GM12865 (cell line): ENCODE results near the gene KLF7.

Source experiments
- DNase-seq: peaks from one replicate; pipeline ENCODE4 v3.0.0; 2010; ENCODE audit warnings: low read depth
- H3K4me3 ChIP-seq: 2 replicates; pipeline ENCODE4 v1.5.1; 2011; ENCODE audit warnings: mild to moderate bottlenecking, low read depth, low read length, control low read depth
- TF ChIP-seq, protein P1 (sequence below): IDR thresholded peaks from 2 replicates; pipeline ENCODE4 v1.5.1; 2011; ENCODE audit warnings: low read length, control low read depth, low read depth, inconsistent platforms; ENCODE audit not compliant: insufficient read depth; ENCODE audit errors: missing control alignments

Gene KLF7

DNA sequence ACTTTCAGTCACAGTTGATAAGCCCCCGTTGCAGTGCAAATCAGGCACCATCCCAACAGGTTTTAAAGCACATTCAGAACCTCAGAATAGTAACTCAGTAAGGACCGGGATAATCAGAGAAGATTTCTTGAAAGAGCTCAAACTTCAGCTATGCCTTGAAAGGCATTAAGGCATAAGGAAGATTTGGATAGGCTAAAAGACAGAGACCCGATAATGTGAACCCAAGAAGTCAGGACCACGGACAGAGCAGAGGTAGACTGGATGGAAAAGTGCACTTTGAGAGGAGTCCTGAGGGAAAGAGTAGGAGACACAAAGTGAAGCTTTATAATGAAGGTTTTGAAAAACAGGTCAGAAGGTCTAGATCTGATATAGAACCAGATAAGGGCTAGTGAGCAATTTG lies 36.9 kb upstream of the KLF7 start:
- no peak for DNase-seq
- no peak overlapping the region for H3K4me3 ChIP-seq
- TF ChIP-seq, protein P1, sequence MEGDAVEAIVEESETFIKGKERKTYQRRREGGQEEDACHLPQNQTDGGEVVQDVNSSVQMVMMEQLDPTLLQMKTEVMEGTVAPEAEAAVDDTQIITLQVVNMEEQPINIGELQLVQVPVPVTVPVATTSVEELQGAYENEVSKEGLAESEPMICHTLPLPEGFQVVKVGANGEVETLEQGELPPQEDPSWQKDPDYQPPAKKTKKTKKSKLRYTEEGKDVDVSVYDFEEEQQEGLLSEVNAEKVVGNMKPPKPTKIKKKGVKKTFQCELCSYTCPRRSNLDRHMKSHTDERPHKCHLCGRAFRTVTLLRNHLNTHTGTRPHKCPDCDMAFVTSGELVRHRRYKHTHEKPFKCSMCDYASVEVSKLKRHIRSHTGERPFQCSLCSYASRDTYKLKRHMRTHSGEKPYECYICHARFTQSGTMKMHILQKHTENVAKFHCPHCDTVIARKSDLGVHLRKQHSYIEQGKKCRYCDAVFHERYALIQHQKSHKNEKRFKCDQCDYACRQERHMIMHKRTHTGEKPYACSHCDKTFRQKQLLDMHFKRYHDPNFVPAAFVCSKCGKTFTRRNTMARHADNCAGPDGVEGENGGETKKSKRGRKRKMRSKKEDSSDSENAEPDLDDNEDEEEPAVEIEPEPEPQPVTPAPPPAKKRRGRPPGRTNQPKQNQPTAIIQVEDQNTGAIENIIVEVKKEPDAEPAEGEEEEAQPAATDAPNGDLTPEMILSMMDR: no peak

DNA sequence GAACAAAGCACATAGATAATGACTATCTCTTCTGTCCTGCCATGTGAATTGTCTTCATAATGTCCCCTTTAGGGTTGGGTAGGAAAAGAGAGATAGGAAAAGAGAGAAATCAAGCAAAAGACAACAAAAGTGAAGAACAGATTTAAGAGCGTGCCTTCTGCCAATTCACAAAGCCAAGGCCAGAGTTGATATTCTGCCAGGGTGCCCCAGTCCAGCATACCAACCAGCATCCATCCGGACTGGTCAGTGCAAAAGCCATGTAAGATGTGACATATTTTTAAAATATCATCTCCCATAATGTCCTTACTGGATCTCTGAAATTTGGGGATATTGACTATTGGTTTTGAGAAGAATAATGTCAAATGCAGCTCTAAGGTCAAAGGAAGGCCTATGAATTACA lies 35.7 kb upstream of the KLF7 start:
- TF ChIP-seq, protein P1: no peak
- no peak overlapping the region for H3K4me3 ChIP-seq
- no peak for DNase-seq

DNA sequence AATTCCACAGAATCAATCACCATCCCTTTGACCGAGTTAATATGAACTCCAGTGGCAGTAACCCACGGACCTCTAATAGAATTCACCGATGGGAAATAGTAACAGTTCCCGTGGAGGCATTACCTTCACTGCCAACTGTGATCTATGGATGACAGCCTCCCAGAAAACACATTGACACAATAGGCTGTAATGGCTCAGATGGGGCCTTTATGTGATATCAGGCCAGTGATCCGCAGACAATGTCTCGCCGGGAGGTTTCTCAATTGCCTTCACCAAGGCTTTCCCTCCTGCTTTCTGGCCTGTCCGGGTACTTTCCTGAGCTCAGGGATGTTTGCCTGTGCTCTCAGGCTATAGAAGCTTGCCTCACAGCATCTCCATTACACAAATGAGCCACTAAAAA lies 34.4 kb upstream of the KLF7 start:
- no peak for DNase-seq

DNA sequence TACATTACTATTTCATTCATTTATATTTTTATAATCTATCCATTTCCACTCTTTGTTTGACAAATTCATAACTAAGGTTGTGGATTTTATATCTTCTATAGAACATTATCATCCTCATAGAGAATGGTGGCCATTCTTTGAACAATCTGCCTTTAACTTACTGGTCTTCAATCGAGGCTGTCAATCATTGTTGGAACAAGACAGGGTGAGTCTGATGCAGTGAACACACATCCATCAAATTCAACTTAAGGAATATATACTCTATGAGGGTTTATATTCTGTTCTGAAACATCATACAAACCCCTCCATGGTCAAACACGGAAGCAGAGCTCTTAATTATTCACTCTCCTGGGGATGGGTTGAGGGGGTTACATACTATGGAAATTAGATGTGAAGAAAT lies 28.3 kb upstream of the KLF7 start:
- TF ChIP-seq, protein P1: no peak
- DNase-seq: no peak
- no peak overlapping the region for H3K4me3 ChIP-seq

More for the DNA sequence above, 34.4 kb upstream of the KLF7 start:
- TF ChIP-seq, protein P1: no peak
- no peak overlapping the region for H3K4me3 ChIP-seq

DNA sequence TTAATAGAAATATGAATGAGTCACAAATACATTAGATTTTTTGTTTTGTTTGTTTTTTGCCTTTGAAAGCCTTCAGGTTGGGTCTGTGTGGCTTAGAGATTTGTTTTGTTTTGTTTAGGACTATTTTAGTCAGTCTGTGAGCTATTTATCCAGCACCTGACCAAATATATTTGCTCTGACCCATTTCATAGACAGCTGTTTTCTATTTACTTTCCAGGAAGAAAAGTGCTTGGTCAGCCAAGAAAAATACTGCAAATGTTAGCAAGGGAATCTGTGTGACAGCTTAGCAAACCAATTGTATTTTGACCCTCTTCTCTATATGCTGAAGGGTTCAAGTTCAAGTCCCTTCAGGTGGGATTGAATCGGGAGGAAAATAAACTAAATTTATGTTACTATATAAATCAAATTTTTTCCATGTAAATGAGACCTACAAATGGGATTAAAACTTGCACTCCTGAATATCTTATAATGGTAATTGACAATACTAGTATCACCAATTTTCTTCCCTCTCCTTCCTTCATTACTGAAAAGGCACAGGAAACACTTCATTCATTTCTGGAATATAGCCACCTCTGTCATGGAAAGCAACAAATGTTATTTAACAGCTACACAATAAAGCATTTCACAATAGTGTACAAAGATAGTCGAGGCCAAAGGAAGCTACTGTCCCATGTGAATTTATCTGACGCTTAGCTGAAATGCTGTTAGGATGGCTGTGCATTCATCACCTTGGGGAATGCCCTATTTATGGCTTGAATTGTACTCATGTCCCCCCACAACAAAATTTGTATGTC lies 23.1 kb upstream of the KLF7 start:
- H3K4me3 ChIP-seq: no peak overlapping the region
- DNase-seq: no peak
- TF ChIP-seq, protein P1: no peak

DNA sequence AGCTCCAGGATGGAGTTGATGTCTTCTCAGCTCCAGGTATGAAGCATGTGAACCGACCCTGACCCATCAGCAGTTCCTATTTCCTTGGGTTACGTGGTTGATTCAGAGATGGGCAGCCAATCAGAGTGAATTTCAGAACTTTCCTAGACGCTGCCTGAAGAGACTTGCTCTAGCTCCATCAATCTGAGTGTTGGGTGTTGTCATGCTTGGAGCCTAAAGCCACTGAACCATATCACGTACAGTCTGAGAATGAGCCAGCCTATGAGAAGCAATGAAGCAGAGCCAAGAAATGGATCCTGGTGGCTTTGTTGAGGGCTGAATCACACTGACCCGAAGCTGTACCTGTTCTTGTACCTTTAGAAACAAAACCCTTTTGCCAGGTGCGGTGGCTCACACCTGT lies 19.6 kb upstream of the KLF7 start:
- no peak overlapping the region for H3K4me3 ChIP-seq
- TF ChIP-seq, protein P1: no peak
- DNase-seq: no peak

DNA sequence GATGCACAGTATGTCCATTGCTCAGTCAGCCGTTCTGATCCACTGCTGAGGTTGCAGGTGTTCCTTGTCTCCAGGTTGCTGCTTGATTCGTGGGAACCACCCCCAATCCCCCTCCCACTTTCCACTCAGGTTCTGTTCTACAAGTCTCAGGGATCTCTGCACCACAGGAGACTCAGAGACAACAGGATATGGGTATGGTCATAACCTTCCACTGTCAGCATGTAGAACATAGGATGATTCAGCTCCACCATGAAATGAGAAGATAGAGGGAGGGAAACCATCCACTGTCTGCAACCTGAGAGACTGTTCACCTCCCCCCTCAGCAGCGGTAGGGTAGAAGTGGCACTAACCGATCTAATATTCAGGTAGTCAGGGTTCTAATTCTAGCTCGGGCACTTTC lies 19.0 kb upstream of the KLF7 start:
- no peak for DNase-seq
- TF ChIP-seq, protein P1: no peak
- H3K4me3 ChIP-seq: no peak overlapping the region
